Lower lobe of right lung (tissue), 2 donors: ENCODE results near the gene ZDHHC11B. TPM values are rescaled to one million over a fixed set of nuclear protein-coding genes. Genes with fewer than 3 reads are reported as not detected.
A peak's percentile ranks its signal among the peaks of the same experiment; 100 is the strongest.
"Not testable (repeated sequence)": the region's sequence is repeated elsewhere in the genome, so short reads cannot be mapped to it uniquely, and the experiment has no call there.

Source experiments
- ATAC-seq, 2 donors: fragments of 200-7000 bp; cut with Tn5 transposase; one replicate each; pipeline ENCODE4 v1.9.1; 2020 to 2022; ENCODE audit warnings: mild to moderate bottlenecking in 2 of 2, moderate library complexity in 2 of 2
- DNase-seq: peaks from one replicate; pipeline ENCODE4 v3.0.0-alpha.2; 2020
- H3K27ac ChIP-seq: fragments of 200-600 bp; one replicate; pipeline ENCODE4 v1.8.0; 2022
- H3K27me3 ChIP-seq: fragments of 200-600 bp; one replicate; pipeline ENCODE4 v1.8.0; 2022; ENCODE audit warnings: low read depth
- H3K36me3 ChIP-seq: fragments of 200-600 bp; one replicate; pipeline ENCODE4 v1.8.0; 2022; ENCODE audit warnings: mild to moderate bottlenecking
- H3K4me1 ChIP-seq: fragments of 200-600 bp; one replicate; pipeline ENCODE4 v1.8.0; 2022
- H3K4me3 ChIP-seq: fragments of 200-600 bp; one replicate; pipeline ENCODE4 v1.8.0; 2022; ENCODE audit warnings: mild to moderate bottlenecking
- H3K9me3 ChIP-seq: fragments of 200-600 bp; one replicate; pipeline ENCODE4 v1.8.0; 2022
- CTCF ChIP-seq: fragments of 200-600 bp; IDR thresholded peaks from one replicate; pipeline ENCODE4 v1.8.0; 2022; ENCODE audit warnings: antibody characterized with exemption, mild to moderate bottlenecking
- intact Hi-C: fragments of 100-400 bp; cut with DNase I; formaldehyde crosslinking; loops from one replicate; pipeline ENCODE4 v1.11.0; 2022
- total RNA-seq: library from RNA; stranded (reverse); fragmentation: NEBNext Ultra II Directional; extraction: Animal tissue kit (Norgen Biotek cat#: 25700); gene quantifications from one replicate; pipeline ENCODE4 v1.2.1, GENCODE V29; 2021
- donor health status: DM: no; HTN: yes; CAD: no; lungs with severe emphysema.

The ZDHHC11B gene
- total RNA-seq, 1 donor from 2014 or later, result 14.9 TPM

- no peaks in the 10 kb centered on the region for H3K27me3 ChIP-seq
- H3K27ac ChIP-seq, result no peak overlapping the region
- no peak for ATAC-seq
- intact Hi-C loops, result no loop called here
- H3K4me1 ChIP-seq, result no peaks in the 10 kb centered on the region
- no peaks in the 10 kb centered on the region for H3K36me3 ChIP-seq
- no peak for TF ChIP-seq CTCF
- no peak for DNase-seq
- no peak overlapping the region for H3K4me3 ChIP-seq
- H3K9me3 ChIP-seq, result no peaks in the 10 kb centered on the region
Measured at GRCh38 chr5:816176-816575, 31.6 kb upstream of the ZDHHC11B start.

DNA sequence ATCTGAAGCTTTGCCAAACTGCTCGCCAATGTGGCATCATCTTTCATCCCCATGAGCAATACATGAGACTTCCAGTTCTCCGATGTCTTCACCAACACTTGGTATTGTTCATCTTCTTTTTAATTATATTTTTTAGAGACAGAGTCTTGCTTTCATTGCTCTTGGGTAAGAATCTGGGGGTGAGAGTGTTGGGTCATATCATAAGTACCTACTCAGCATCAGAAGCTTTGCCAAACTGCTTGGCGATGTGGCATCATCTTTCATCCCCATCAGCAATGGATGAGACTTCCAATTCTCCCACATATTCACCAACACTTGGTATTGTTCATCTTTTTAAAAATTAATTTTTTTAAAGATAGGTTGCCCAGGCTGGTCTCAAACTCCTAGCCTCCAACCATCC, 30.9 kb upstream of the ZDHHC11B start:
- TF ChIP-seq CTCF, result no peak
- no peak for ATAC-seq
- H3K4me3 ChIP-seq, result no peak overlapping the region
- no peaks in the 10 kb centered on the region for H3K9me3 ChIP-seq
- intact Hi-C loops, result no loop called here
- no peak for DNase-seq
- no peak overlapping the region for H3K27ac ChIP-seq
- no peaks in the 10 kb centered on the region for H3K27me3 ChIP-seq
- no peaks in the 10 kb centered on the region for H3K36me3 ChIP-seq
- H3K4me1 ChIP-seq, result no peaks in the 10 kb centered on the region

- H3K4me1 ChIP-seq, H3K4me3 ChIP-seq, H3K9me3 ChIP-seq, DNase-seq, H3K27ac ChIP-seq, H3K27me3 ChIP-seq, intact Hi-C loops, H3K36me3 ChIP-seq: not testable (repeated sequence)
- peak in 1 of 2 donors; percentile 51 for ATAC-seq
Measured at GRCh38 chr5:813575-813974, 29.0 kb upstream of the ZDHHC11B start.

- intact Hi-C loops, H3K27ac ChIP-seq, H3K36me3 ChIP-seq, H3K4me3 ChIP-seq, DNase-seq, H3K4me1 ChIP-seq, H3K27me3 ChIP-seq, H3K9me3 ChIP-seq: not testable (repeated sequence)
- peak in 1 of 2 donors; percentile 84 for ATAC-seq
Measured at GRCh38 chr5:811384-811783, 26.9 kb upstream of the ZDHHC11B start.

DNA sequence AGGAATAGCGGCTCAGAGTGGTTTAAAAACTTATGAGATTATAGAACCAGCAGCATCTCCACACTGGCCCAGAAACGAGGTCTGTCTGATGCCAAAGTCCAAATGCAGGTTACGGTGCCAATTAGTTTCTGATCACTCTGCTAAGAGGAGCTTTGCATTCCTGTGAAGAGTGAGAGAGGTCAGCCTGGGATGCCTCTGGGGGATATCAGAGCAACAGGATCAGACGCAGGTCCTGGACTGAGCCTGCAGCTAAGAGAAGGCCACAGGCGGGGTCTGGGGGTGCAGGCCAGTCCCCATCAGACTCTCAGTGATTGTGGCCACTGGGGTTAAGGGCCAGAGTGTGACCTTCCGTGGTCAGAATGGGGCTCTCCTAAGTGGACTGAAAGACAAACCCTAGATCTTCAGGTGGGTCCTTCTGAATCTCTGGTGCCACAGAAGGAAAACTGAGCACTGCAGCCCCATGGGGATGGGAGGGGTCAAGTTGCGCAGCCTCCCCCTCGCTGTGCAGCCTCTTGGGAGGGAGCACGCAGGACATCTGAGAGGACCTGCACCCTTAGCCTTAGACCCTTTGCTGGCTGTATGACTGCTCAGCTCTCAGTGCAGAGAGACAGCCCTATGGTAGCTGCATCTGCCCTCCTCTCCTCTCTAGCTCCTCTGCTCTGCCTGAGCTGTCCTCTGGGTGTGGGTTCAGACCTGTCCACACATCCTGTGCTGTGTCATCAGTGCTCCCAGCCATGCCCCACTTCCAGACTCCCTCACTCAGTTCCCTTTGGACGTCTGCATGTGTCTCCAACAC, 23.4 kb upstream of the ZDHHC11B start:
- H3K27me3 ChIP-seq, intact Hi-C loops, H3K36me3 ChIP-seq, H3K4me3 ChIP-seq, H3K27ac ChIP-seq, H3K9me3 ChIP-seq, H3K4me1 ChIP-seq, DNase-seq: not testable (repeated sequence)
- ATAC-seq, result peak; percentile 26 to 32

DNA sequence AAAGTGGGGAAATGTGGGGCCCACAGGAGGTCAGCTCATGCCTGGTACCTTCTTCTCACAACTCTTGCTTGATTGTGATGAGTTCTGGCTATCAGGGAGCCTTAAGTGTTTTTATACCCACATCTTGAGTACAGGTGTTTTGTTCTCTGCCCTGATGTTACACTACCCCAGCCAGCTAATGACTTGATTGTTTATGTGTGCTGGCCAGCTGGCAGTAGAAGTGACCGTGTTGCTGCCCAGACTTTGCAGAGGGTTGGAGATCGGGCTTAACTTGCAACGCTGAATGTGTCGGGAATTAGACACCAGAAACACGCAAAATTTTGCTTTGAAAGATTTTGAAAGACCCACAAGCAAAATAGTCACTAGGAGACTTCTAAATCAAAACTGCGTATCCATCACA, 16.9 kb upstream of the ZDHHC11B start:
- TF ChIP-seq CTCF, result no peak

DNA sequence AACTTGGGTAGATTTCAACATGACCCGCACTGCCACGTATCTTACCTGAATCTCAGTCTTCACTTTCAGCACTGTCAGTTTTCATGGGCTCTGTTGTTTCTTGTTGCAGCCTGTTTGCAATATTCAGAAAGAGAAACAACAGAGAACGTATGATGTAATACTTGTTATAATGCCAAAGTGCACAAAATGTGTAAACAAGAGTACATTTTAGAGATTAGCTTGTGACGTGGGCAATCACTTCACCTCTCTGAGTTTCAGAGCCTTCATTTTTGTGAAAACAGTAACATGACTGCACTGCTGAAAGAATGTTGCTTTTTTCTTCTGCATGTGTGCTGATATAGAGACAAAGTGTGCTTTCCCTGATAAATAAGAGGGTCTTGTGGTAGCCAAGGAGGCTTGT, 16.5 kb upstream of the ZDHHC11B start:
- H3K4me1 ChIP-seq, H3K4me3 ChIP-seq, H3K36me3 ChIP-seq, intact Hi-C loops, H3K27ac ChIP-seq, H3K9me3 ChIP-seq, H3K27me3 ChIP-seq, DNase-seq: not testable (repeated sequence)
- peak; percentile 53 to 87 for ATAC-seq

More for the DNA sequence above, 16.9 kb upstream of the ZDHHC11B start:
- no peaks in the 10 kb centered on the region for H3K36me3 ChIP-seq
- intact Hi-C loops, result no loop called here
- no peaks in the 10 kb centered on the region for H3K9me3 ChIP-seq
- H3K4me1 ChIP-seq, result no peaks in the 10 kb centered on the region
- H3K27ac ChIP-seq, result no peak overlapping the region
- DNase-seq (no peak), ATAC-seq (peak; percentile 39 to 82)
- H3K4me3 ChIP-seq, result no peak overlapping the region
- no peaks in the 10 kb centered on the region for H3K27me3 ChIP-seq

- H3K4me1 ChIP-seq, H3K27me3 ChIP-seq, intact Hi-C loops, H3K36me3 ChIP-seq, H3K9me3 ChIP-seq, ATAC-seq, DNase-seq, H3K27ac ChIP-seq, H3K4me3 ChIP-seq: not testable (repeated sequence)
Measured at GRCh38 chr5:798505-799138, 14.1 kb upstream of the ZDHHC11B start.

DNA sequence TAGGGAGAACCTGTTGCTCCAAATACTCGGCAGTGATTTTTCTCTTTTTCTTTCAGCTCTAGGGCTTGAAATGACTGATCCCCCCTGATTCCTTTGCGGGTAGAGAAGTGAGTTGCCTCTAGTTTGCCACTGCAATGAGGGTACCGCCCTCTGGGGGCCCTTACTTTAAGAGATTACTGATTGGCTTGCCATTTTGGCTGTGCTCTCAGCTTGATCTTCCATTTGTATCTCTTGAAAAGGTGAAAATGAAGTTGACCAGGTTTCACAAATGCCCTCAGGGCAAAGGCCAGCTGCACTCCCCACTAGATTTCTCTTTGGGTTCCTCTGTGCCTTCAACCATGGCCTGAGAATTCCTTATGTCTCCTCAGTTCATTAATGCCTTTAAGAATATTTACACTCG, 13.5 kb upstream of the ZDHHC11B start:
- H3K4me3 ChIP-seq, DNase-seq, ATAC-seq, H3K4me1 ChIP-seq, H3K9me3 ChIP-seq, H3K27ac ChIP-seq, H3K36me3 ChIP-seq, intact Hi-C loops, H3K27me3 ChIP-seq: not testable (repeated sequence)

DNA sequence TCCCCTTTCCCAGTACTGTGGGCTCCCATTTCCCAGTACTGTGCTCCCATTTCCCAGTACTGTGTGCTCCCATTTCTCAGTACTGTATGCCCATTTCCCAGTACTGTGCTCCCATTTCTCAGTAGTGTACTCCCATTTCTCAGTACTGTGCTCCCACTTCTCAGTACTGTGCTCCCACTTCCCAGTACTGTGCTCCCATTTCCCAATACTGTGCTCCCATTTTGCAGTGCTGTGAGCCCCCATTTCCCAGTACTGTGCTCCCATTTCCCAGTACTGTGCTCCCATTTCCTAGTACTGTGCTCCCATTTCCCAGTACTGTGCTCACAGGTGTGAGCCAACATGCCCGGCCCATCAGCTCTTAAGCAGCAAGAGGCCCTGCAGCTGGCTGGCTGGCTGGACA, 11.3 kb upstream of the ZDHHC11B start:
- DNase-seq, intact Hi-C loops: not testable (repeated sequence)

GRCh38 chr5:794948-795347, 10.4 kb upstream of the ZDHHC11B start:
- H3K4me1 ChIP-seq, H3K9me3 ChIP-seq, H3K4me3 ChIP-seq, ATAC-seq, H3K27me3 ChIP-seq, intact Hi-C loops, DNase-seq, H3K27ac ChIP-seq, H3K36me3 ChIP-seq: not testable (repeated sequence)

More for the DNA sequence above, 11.3 kb upstream of the ZDHHC11B start:
- ATAC-seq, H3K4me1 ChIP-seq, H3K27me3 ChIP-seq, H3K27ac ChIP-seq, H3K9me3 ChIP-seq, H3K36me3 ChIP-seq, H3K4me3 ChIP-seq: not testable (repeated sequence)
